K562 (cell line): ENCODE results near the gene YIF1A. TPM values are rescaled to one million over a fixed set of nuclear protein-coding genes. Genes with fewer than 3 reads are reported as not detected.

Source experiments
- ATAC-seq: fragments of 200-7000 bp; cut with Tn5 transposase; 3 replicates; pipeline ENCODE4 v1.9.1; 2020; ENCODE audit warnings: moderate library complexity
- BruUV-seq: library from RNA; stranded (reverse); fragments of 400-500 nt; replicated peaks from 2 replicates; lab custom pipeline; 2021; lab: Mats Ljungman, UMichigan
- CTCF ChIA-PET: fragments of 300-600 bp; formaldehyde crosslinking; extraction: SDS; loops from one replicate; lab custom pipeline; 2021; ENCODE audit warnings: low intra/inter-chr PET ratio; lab: Yijun Ruan, JAX
- POLR2A ChIA-PET: fragments of 300-600, 350-650 bp; sonication (Branson Sonifier 250); formaldehyde crosslinking; extraction: SDS; loops from one replicate; lab custom pipeline; 2021; ENCODE audit warnings: antibody characterized with exemption, inconsistent platforms; lab: Yijun Ruan, JAX
- DNase-seq, 4 experiments: peaks; one replicate each; pipeline versions ENCODE4 v3.0.0 to v3.0.0-alpha.2; 2011 to 2018; ENCODE audit warnings: low spot score in 3 of 4, mixed read lengths in 3 of 4; ENCODE audit errors: extremely low read depth in 1 of 4
- FAIRE-seq: peaks from 2 replicates; lab custom pipeline; 2011; peaks lifted over from hg19 to GRCh38; lab: Jason Lieb, UNC
- H2AFZ ChIP-seq: 2 replicates; pipeline ENCODE4 v1.6.0; 2011; ENCODE audit warnings: low read depth, low read length, control low read depth, inconsistent platforms
- H3K27ac ChIP-seq: fragments of 200-600 bp; 3 replicates; pipeline ENCODE4 v1.8.0; 2011; ENCODE audit warnings: low read depth, mild to moderate bottlenecking, control low read depth, inconsistent platforms, low read length, moderate library complexity, mixed read lengths; ENCODE audit errors: extremely low read depth
- H3K27me3 ChIP-seq, 2 experiments: fragments of 300-600 bp in 1 of 2; 2 replicates in 1 of 2; 3 replicates in 1 of 2; pipeline versions ENCODE4 v1.6.0 to v1.8.0; 2011; ENCODE audit warnings: inconsistent platforms in 2 of 2, low read length in 2 of 2, mild to moderate bottlenecking in 1 of 2, mixed read lengths in 1 of 2, moderate library complexity in 1 of 2; ENCODE audit not compliant: control insufficient read depth in 2 of 2, insufficient read depth in 2 of 2
- H3K36me3 ChIP-seq: fragments of 300-600 bp; 3 replicates; pipeline ENCODE4 v1.8.0; 2011; ENCODE audit warnings: mild to moderate bottlenecking, low read length, inconsistent platforms; ENCODE audit not compliant: control insufficient read depth, insufficient read depth
- H3K4me1 ChIP-seq, 2 experiments: fragments of 200-600 bp in 1 of 2; replicated peaks in 1 of 2; 2 replicates in 1 of 2; 3 replicates in 1 of 2; pipeline versions ENCODE4 v1.5.1 to v1.8.0; 2011; ENCODE audit warnings: inconsistent platforms in 2 of 2, low read length in 2 of 2, mild to moderate bottlenecking in 1 of 2, mixed read lengths in 1 of 2, moderate library complexity in 1 of 2; ENCODE audit not compliant: control insufficient read depth in 2 of 2, insufficient read depth in 2 of 2
- H3K4me2 ChIP-seq: 2 replicates; pipeline ENCODE4 v1.6.1; 2011; ENCODE audit warnings: low read length, control low read depth, inconsistent platforms, mixed read lengths; ENCODE audit not compliant: insufficient read depth
- H3K4me3 ChIP-seq: fragments of 200-600 bp; sonication (generic), shearing (Covaris generic); 2 replicates; pipeline ENCODE4 v1.5.1; 2016; ENCODE audit warnings: control low read depth, inconsistent platforms
- H3K79me2 ChIP-seq: fragments of 200-600 bp; 3 replicates; pipeline ENCODE4 v1.8.0; 2011; ENCODE audit warnings: low read length, inconsistent platforms; ENCODE audit not compliant: control insufficient read depth, insufficient read depth
- H3K9ac ChIP-seq, 2 experiments: 2 replicates each; pipeline versions ENCODE4 v1.6.0 to v1.6.1; 2011; ENCODE audit warnings: low read depth in 2 of 2, low read length in 2 of 2, control low read depth in 1 of 2, inconsistent platforms in 1 of 2, mild to moderate bottlenecking in 1 of 2, mixed read lengths in 1 of 2; ENCODE audit not compliant: insufficient read depth in 1 of 2
- H3K9me1 ChIP-seq: one replicate; pipeline ENCODE4 v1.6.0; 2011; ENCODE audit warnings: inconsistent platforms, mild to moderate bottlenecking, low read length, moderate library complexity; ENCODE audit not compliant: control insufficient read depth, insufficient read depth
- H3K9me3 ChIP-seq: replicated peaks from 2 replicates; pipeline ENCODE4 v1.5.1; 2011; ENCODE audit warnings: low read depth, low read length, inconsistent platforms; ENCODE audit not compliant: control insufficient read depth, insufficient read depth
- H4K20me1 ChIP-seq: replicated peaks from 2 replicates; pipeline ENCODE4 v1.6.1; 2011; ENCODE audit warnings: low read length, inconsistent platforms, mixed read lengths; ENCODE audit not compliant: control insufficient read depth, insufficient read depth
- ATF1 ChIP-seq, 2 experiments: fragments of 450-650 bp in 1 of 2; IDR thresholded peaks; 2 replicates each; pipeline ENCODE4 v1.6.1; 2016; ENCODE audit warnings: missing compliant biosample characterization in 1 of 2, missing genetic modification characterization in 1 of 2
- BCOR ChIP-seq: fragments of 450-650 bp; IDR thresholded peaks from 2 replicates; pipeline ENCODE4 v1.6.1; 2016
- ETV1 ChIP-seq: fragments of 450-650 bp; conservative IDR thresholded peaks from 2 replicates; pipeline ENCODE4 v1.6.1; 2016; ENCODE audit warnings: missing genetic modification characterization, control low read depth, low read depth, missing compliant biosample characterization
- KDM1A ChIP-seq, 2 experiments: fragments of 450-650 bp; IDR thresholded peaks; 2 replicates each; pipeline ENCODE4 v1.6.1; 2016; ENCODE audit warnings: mild to moderate bottlenecking in 2 of 2
- MECOM ChIP-seq: fragments of 250-450 bp; sonication (Bioruptor Pico); IDR thresholded peaks from 2 replicates; pipeline ENCODE4 v1.8.0; 2022; ENCODE audit warnings: inconsistent platforms
- RBM25 ChIP-seq: fragments of 200-400 bp; formaldehyde crosslinking; IDR thresholded peaks from 2 replicates; pipeline ENCODE4 v1.6.1; 2018; ENCODE audit warnings: low read length, low read depth, moderate library complexity; ENCODE audit not compliant: severe bottlenecking
- SOX6 ChIP-seq: fragments of 450-650 bp; IDR thresholded peaks from 2 replicates; pipeline ENCODE4 v1.6.1; 2014; ENCODE audit warnings: mild to moderate bottlenecking
- TCF7 ChIP-seq: sonication (generic); IDR thresholded peaks from 2 replicates; pipeline ENCODE4 v1.6.1; 2016; ENCODE audit warnings: antibody characterized with exemption, borderline replicate concordance
- ZNF134 ChIP-seq: fragments of 250-450 bp; sonication (Bioruptor Pico); conservative IDR thresholded peaks from 2 replicates; pipeline ENCODE4 v1.4.0; 2020
- ZNF586 ChIP-seq: fragments of 450-650 bp; formaldehyde crosslinking; conservative IDR thresholded peaks from 2 replicates; pipeline ENCODE4 v1.4.0; 2020; ENCODE audit warnings: mild to moderate bottlenecking, moderate library complexity
- WGBS: fragments of 100-300 bp; shearing (Covaris generic); methylation state at CpG from one replicate; pipeline ENCODE4 v1.1.6; 2016; ENCODE audit warnings: low coverage, mixed read lengths; ENCODE audit not compliant: insufficient coverage; ENCODE audit errors: missing lambda C conversion rate; 5-methylcytosine and 5-hydroxymethylcytosine counted together
- in situ Hi-C: fragments of 300-500 bp; cut with MboI; formaldehyde crosslinking; loops from 4 replicates; pipeline ENCODE4 v1.15.0; 2018; ENCODE audit warnings: inconsistent platforms, mixed read lengths
- intact Hi-C: fragments of 100-400 bp; cut with micrococcal nuclease; formaldehyde crosslinking; loops from 2 replicates; pipeline ENCODE4 v1.14.2; 2022
- polyA plus RNA-seq, 8 experiments: library from polyadenylated mRNA; depleted of rRNA in 4 of 8; stranded (reverse) in 5 of 8; unstranded in 3 of 8; fragments of >200 nt; fragmentation: Nextera tagmentation in 2 of 8; fragmentation: Illumina TruSeq in 1 of 8; extraction: Ambion mirVana in 2 of 8; extraction: Trizol in 1 of 8; gene quantifications; 2 replicates each; pipeline versions ENCODE4 v1.2.1 to v1.2.3, GENCODE V29; 2011 to 2014; ENCODE audit warnings: inconsistent platforms in 1 of 8, missing spikeins in 1 of 8
- total RNA-seq, 7 experiments: library from RNA; depleted of rRNA in 6 of 7; stranded (reverse); fragments of >200 nt in 6 of 7; fragmentation: Illumina TruSeq in 2 of 7; extraction: Trizol in 2 of 7; gene quantifications; 2 replicates each; pipeline versions ENCODE4 v1.2.1 to v1.2.3, GENCODE V29; 2011 to 2021; ENCODE audit warnings: low replicate concordance in 1 of 7
- TF ChIP-seq, protein P1 (sequence below): fragments of 450-650 bp; IDR thresholded peaks from 2 replicates; pipeline ENCODE4 v1.6.1; 2016; ENCODE audit warnings: antibody characterized with exemption
- TF ChIP-seq, protein P2 (sequence below): sonication (generic); formaldehyde crosslinking; IDR thresholded peaks from 2 replicates; pipeline ENCODE4 v1.8.1; 2022; ENCODE audit warnings: missing genetic modification reagents

YIF1A gene
- total and polyA plus RNA-seq, 9 of the 15 experiments (the other 6 are each of a cell fraction or from before 2014, with no cell fraction given): 8.6 to 121 (median 77.2) TPM

DNA sequence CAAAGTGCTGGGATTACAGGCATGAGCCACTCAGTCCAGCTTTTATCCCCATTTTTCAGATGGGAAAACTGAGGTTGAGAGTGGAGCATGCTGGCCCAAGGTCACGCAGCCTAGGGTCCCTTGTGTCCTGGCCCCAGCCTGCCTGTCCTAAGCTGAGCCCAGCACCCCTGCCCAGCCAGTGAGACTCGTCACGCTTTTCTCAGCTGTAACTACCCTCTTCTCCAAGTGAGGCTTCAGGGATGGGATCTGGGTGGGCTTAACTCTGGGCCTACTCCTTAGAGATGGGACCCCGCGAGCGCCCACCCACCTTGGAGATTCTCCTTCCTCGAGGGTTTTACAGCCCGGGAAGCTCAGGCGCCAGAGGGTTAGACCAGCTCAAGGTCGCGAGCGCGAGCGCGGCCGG lies 2.4 kb upstream of the YIF1A start:
- 88% methylated on average over 13 of the region's 16 CpGs for WGBS
- DNase-seq (no peak), ATAC-seq (no peak), FAIRE-seq (no peak)
- H2AFZ ChIP-seq: no peak overlapping the region
- no peak overlapping the region for H3K27ac ChIP-seq
- H3K27me3 ChIP-seq: no peaks in the 10 kb centered on the region
- in situ Hi-C loops (no loop called here), intact Hi-C loops (no loop called here)
- no peaks in the 10 kb centered on the region for H3K9me3 ChIP-seq
- H3K4me3 ChIP-seq: no peak overlapping the region
- H3K9ac ChIP-seq: no peak overlapping the region
- peaks cover 21% of the 10 kb centered on the region for H3K79me2 ChIP-seq
- POLR2A ChIA-PET: interaction anchor here (1.1 kb wide), 1 partner anchor 24 kb away, joined by 4 read pairs; no protein-coding TSS in a partner anchor
- peaks cover 14% of the 10 kb centered on the region; the same call in 2 of the 3 replicates for H3K36me3 ChIP-seq
- H4K20me1 ChIP-seq: 0 out of 2 replicates have a peak, but pooled peaks cover 5% of the 10 kb centered on the region
- no TSS peak for BruUV-seq
- H3K9me1 ChIP-seq: no peaks in the 10 kb centered on the region
- TF ChIP-seq MECOM (CRISPR knock-in tag) (no peak), ATF1 (CRISPR knock-in tag; IDR thresholded peaks at IDR 0.05) (no peak), ATF1 (tag; IDR thresholded peaks at IDR 0.05) (no peak), RBM25 (peak; percentile 51), KDM1A (IDR thresholded peaks at IDR 0.05) (peak in 1 of 2 experiments; percentile 37; a peak in 1 of 4 replicates), ETV1 (tag) (no peak), ZNF134 (CRISPR knock-in tag) (no peak), SOX6 (no peak), ZNF586 (CRISPR knock-in tag) (no peak), TCF7 (no peak), BCOR (peak; percentile 42; the same call in 1 of the 2 replicates)
- TF ChIP-seq, protein P1, sequence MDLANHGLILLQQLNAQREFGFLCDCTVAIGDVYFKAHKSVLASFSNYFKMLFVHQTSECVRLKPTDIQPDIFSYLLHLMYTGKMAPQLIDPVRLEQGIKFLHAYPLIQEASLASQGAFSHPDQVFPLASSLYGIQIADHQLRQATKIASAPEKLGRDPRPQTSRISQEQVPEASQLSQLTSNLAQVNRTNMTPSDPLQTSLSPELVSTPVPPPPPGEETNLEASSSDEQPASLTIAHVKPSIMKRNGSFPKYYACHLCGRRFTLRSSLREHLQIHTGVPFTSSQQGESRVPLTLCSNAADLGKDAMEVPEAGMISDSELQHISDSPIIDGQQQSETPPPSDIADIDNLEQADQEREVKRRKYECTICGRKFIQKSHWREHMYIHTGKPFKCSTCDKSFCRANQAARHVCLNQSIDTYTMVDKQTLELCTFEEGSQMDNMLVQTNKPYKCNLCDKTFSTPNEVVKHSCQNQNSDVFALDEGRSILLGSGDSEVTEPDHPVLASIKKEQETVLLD: no peak
- TF ChIP-seq, protein P2, sequence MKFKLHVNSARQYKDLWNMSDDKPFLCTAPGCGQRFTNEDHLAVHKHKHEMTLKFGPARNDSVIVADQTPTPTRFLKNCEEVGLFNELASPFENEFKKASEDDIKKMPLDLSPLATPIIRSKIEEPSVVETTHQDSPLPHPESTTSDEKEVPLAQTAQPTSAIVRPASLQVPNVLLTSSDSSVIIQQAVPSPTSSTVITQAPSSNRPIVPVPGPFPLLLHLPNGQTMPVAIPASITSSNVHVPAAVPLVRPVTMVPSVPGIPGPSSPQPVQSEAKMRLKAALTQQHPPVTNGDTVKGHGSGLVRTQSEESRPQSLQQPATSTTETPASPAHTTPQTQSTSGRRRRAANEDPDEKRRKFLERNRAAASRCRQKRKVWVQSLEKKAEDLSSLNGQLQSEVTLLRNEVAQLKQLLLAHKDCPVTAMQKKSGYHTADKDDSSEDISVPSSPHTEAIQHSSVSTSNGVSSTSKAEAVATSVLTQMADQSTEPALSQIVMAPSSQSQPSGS (CRISPR knock-in tag): no peak
- H3K4me2 ChIP-seq: no peak overlapping the region
- peaks cover 19 to 63% of the 10 kb centered on the region in 2 experiments for H3K4me1 ChIP-seq
- CTCF ChIA-PET: no interaction called here
